ENCODE results near the gene ZNF778. TPM values are rescaled to one million over a fixed set of nuclear protein-coding genes. Genes with fewer than 3 reads are reported as not detected.

Gene ZNF778
- total RNA-seq, 2 experiments from 2014 or later: 6.6 to 6.8 TPM

- ChIA-PET CTCF (no interaction called here), POLR2A (no interaction called here)
- Mint-ChIP-seq H3K9me3 (no peaks in the 10 kb centered on the region), H3K4me1 (no peaks in the 10 kb centered on the region), H3K27me3 (no peaks in the 10 kb centered on the region), H3K36me3 (ENCODE audit: low read depth) (peaks cover 46% of the 10 kb centered on the region), H3K4me3 (no peak overlapping the region), H3K27ac (no peak overlapping the region)
- no peak for DNase-seq
These were observed 51.1 kb downstream of the ZNF778 start for GRCh38 chr16:89268585-89268984.

GRCh38 chr16:89268987-89269735, 51.7 kb downstream of the ZNF778 start:
- ChIA-PET CTCF (no interaction called here), POLR2A (no interaction called here)
- H3K36me3 Mint-ChIP-seq (ENCODE audit: low read depth): peaks cover 52% of the 10 kb centered on the region
- H3K27ac Mint-ChIP-seq: no peak overlapping the region
- no peaks in the 10 kb centered on the region for H3K4me1 Mint-ChIP-seq
- no peak for DNase-seq
- H3K27me3 Mint-ChIP-seq: no peaks in the 10 kb centered on the region
- H3K9me3 Mint-ChIP-seq: no peaks in the 10 kb centered on the region
- H3K4me3 Mint-ChIP-seq: no peak overlapping the region

DNA sequence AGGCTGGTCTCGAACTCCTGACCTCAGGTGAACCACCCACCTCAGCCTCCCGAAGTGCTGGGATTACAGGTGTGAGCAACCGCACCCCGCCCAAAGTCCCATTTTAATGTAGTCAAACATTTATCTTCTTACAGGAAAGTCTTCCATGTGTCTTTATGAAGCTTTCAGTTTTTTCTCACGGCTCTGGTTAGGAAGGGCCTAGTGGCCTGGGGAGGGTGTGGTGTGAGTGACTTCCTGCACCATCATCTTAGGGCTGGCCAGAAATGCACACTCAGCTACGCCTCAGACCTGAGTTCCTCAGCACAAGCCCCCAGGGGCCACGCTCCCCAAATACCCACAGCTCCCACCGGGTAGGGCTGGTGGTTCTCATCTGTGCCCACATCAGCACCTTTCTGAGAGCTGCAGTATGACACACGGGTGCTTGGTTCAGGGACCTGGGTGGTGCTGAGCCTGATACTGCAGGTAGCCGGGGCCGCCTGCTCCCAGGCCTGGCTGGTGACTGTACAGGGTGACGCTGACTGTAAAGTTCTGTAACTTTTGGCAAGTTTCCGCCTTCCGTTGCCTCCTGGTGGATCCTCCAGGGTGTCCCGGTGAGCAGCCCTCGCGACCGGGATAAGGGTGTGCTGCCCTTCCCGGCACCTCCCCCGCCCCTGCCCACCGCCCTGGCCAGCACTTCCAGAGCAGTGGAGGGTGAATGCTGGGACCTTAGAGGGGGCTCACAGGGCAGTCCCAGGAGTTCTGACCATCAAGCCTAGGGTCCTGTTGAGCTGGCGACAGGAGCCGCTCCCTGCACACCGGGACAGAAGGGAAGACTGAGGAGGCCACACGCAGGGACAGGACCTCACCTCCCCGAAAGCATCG, 52.5 kb downstream of the ZNF778 start:
- Mint-ChIP-seq H3K9me3 (no peaks in the 10 kb centered on the region), H3K27ac (no peak overlapping the region), H3K4me1 (no peaks in the 10 kb centered on the region), H3K27me3 (no peaks in the 10 kb centered on the region), H3K36me3 (ENCODE audit: low read depth) (peaks cover 56% of the 10 kb centered on the region), H3K4me3 (no peak overlapping the region)
- POLR2A ChIA-PET: no interaction called here
- CTCF ChIA-PET: no interaction called here
- DNase-seq: no peak

- CTCF ChIA-PET: interaction anchor here (1.4 kb wide), 1 partner anchor 238 kb away, joined by 3 read pairs; the partner anchor contains the start of gene SPG7
These were observed 53.3 kb downstream of the ZNF778 start for GRCh38 chr16:89270666-89271345.

GRCh38 chr16:89272631-89273030, 55.1 kb downstream of the ZNF778 start:
- ChIA-PET CTCF (interaction anchor here (0.6 to 1.0 kb wide), 3 partner anchors 16 to 119 kb away, joined by 3 read pairs; no protein-coding TSS in a partner anchor), POLR2A (interaction anchor here (1.2 kb wide), 1 partner anchor 32 kb away, joined by 3 read pairs; no protein-coding TSS in a partner anchor)
- no peaks in the 10 kb centered on the region for H3K27me3 Mint-ChIP-seq
- no peaks in the 10 kb centered on the region for H3K9me3 Mint-ChIP-seq
- H3K36me3 Mint-ChIP-seq (ENCODE audit: low read depth): peaks cover 59% of the 10 kb centered on the region
- DNase-seq: no peak
- no peak overlapping the region for H3K27ac Mint-ChIP-seq
- no peaks in the 10 kb centered on the region for H3K4me1 Mint-ChIP-seq
- no peak overlapping the region for H3K4me3 Mint-ChIP-seq

More at GRCh38 chr16:89270666-89271345, 53.3 kb downstream of the ZNF778 start:
- H3K4me1 Mint-ChIP-seq: no peaks in the 10 kb centered on the region
- POLR2A ChIA-PET: no interaction called here
- no peak overlapping the region for H3K27ac Mint-ChIP-seq
- no peak overlapping the region for H3K4me3 Mint-ChIP-seq
- H3K36me3 Mint-ChIP-seq (ENCODE audit: low read depth): peaks cover 60% of the 10 kb centered on the region
- H3K9me3 Mint-ChIP-seq: no peaks in the 10 kb centered on the region
- no peaks in the 10 kb centered on the region for H3K27me3 Mint-ChIP-seq
- DNase-seq: no peak

- peaks cover 67% of the 10 kb centered on the region for H3K36me3 Mint-ChIP-seq (ENCODE audit: low read depth)
- no peak overlapping the region for H3K4me3 Mint-ChIP-seq
- ChIA-PET CTCF (no interaction called here), POLR2A (no interaction called here)
- no peak overlapping the region for H3K27ac Mint-ChIP-seq
- H3K9me3 Mint-ChIP-seq: no peaks in the 10 kb centered on the region
- DNase-seq: no peak
- no peaks in the 10 kb centered on the region for H3K27me3 Mint-ChIP-seq
- no peaks in the 10 kb centered on the region for H3K4me1 Mint-ChIP-seq
These were observed 56.4 kb downstream of the ZNF778 start for GRCh38 chr16:89273741-89274472.

DNA sequence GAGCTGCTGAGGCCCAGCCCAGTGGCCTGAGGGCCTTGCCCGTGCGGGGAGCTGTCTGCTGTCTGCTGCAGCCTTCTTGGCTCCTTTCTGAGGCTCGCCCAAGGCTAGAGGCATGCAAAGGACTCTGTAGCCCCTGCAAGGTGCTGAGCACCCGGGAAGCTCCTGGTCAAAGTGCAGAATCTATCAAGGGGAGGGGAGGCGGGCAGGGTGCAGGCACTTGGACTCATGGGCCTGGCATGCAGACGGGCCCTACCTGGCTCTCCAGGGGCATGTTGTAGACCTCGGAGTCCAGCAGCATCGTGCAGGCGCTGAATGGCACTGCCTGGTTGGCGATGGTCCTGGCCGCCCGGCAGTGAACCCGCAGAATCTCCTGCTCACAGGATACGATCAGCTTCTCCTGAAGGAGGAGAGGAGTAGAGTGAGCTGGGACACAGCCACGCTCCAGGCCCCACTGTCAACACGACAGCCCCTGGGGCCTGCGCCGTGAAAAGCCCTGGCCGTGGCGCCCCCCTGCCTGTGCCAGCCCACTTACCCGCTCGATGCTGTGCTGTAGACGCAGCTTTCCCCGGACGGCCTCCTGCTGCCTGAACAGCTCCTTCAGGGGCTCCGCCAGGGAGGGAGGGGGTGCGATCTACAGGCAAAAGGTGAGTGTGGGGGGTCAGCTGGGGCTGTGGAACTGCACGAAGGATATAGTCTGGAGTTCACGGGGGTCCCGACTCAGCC, 57.2 kb downstream of the ZNF778 start:
- no peak overlapping the region for H3K27ac Mint-ChIP-seq

DNA sequence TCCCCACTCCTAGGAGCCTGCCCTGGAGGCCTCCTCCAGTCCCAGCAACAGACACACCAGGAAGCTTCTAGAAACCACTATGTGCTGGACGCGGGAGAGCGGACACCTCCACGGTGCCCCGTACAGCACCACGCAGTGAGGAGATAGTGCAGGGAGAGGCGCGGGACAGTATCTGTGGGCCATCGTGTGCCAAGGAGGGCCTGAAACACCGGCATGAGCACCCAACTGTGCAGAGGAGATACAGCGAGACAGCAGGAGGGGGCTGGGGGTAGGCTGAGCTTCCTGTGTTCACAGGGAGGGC, 57.7 kb downstream of the ZNF778 start:
- H3K27ac Mint-ChIP-seq: no peak overlapping the region
- ChIA-PET CTCF (interaction anchor here (1.6 kb wide), 1 partner anchor 14 kb away, joined by 3 read pairs; no protein-coding TSS in a partner anchor), POLR2A (no interaction called here)
- no peak overlapping the region for H3K4me3 Mint-ChIP-seq
- H3K4me1 Mint-ChIP-seq: no peaks in the 10 kb centered on the region
- no peaks in the 10 kb centered on the region for H3K27me3 Mint-ChIP-seq
- peaks cover 58% of the 10 kb centered on the region for H3K36me3 Mint-ChIP-seq (ENCODE audit: low read depth)
- DNase-seq: no peak
- H3K9me3 Mint-ChIP-seq: no peaks in the 10 kb centered on the region

More for the DNA sequence above, 57.2 kb downstream of the ZNF778 start:
- Mint-ChIP-seq H3K4me3 (no peak overlapping the region), H3K36me3 (ENCODE audit: low read depth) (peaks cover 60% of the 10 kb centered on the region), H3K4me1 (no peaks in the 10 kb centered on the region), H3K9me3 (no peaks in the 10 kb centered on the region), H3K27me3 (no peaks in the 10 kb centered on the region)
- ChIA-PET CTCF (interaction anchor here (1.6 kb wide), 1 partner anchor 14 kb away, joined by 3 read pairs; no protein-coding TSS in a partner anchor), POLR2A (no interaction called here)
- no peak for DNase-seq

- POLR2A ChIA-PET: no interaction called here
- CTCF ChIA-PET: interaction anchor here (1.6 kb wide), 1 partner anchor 13 kb away, joined by 3 read pairs; no protein-coding TSS in a partner anchor
These were observed 58.6 kb downstream of the ZNF778 start for GRCh38 chr16:89275837-89276720.

GRCh38 chr16:89277049-89277448, 59.5 kb downstream of the ZNF778 start:
- H3K27ac Mint-ChIP-seq: no peak overlapping the region
- ChIA-PET CTCF (no interaction called here), POLR2A (no interaction called here)
- no peaks in the 10 kb centered on the region for H3K4me1 Mint-ChIP-seq
- no peaks in the 10 kb centered on the region for H3K9me3 Mint-ChIP-seq
- DNase-seq: no peak
- H3K36me3 Mint-ChIP-seq (ENCODE audit: low read depth): peaks cover 53% of the 10 kb centered on the region
- no peaks in the 10 kb centered on the region for H3K27me3 Mint-ChIP-seq
- H3K4me3 Mint-ChIP-seq: no peak overlapping the region

More at GRCh38 chr16:89275837-89276720, 58.6 kb downstream of the ZNF778 start:
- no peak overlapping the region for H3K4me3 Mint-ChIP-seq
- H3K9me3 Mint-ChIP-seq: no peaks in the 10 kb centered on the region
- no peak for DNase-seq
- no peaks in the 10 kb centered on the region for H3K27me3 Mint-ChIP-seq
- H3K27ac Mint-ChIP-seq: no peak overlapping the region
- H3K36me3 Mint-ChIP-seq (ENCODE audit: low read depth): peaks cover 58% of the 10 kb centered on the region
- H3K4me1 Mint-ChIP-seq: no peaks in the 10 kb centered on the region

DNA sequence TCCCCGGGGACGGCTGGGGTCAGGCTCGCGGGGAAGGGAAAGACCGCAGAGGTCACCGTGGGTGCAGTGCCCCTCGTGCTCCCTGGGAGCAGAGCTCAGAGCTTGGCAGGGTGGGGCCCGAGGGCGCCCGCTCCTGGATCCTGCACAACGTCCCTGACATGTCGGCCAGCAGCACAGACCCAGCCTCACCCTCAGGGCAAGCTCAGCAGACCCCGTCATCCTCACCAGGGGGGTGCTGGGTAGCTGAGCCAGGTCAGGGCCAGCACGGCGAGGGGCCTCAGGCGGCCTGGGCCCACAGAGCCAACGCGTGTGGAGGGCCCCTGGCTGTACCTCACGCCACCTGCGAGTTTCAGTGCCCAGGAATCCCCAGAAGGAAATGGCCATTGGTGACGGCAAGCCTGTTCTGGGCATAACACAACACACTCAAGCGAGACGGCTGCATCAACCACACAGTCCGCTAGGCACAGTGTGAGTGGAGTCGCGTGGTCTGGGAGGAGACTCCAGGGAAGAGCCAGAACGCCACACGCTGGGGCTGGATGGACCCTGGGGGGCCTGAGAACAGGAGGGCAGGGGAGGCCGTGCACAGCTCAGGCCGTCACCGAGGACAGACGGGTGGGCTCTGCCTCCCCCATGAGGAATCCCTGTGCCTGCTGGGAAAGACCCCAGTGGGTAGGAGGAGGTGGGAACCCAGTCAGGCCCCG, 60.3 kb downstream of the ZNF778 start:
- H3K4me1 Mint-ChIP-seq: no peaks in the 10 kb centered on the region
- peaks cover 48% of the 10 kb centered on the region for H3K36me3 Mint-ChIP-seq (ENCODE audit: low read depth)
- DNase-seq: no peak
- CTCF ChIA-PET: interaction anchor here (0.6 kb wide), 1 partner anchor 105 kb away, joined by 3 read pairs; no protein-coding TSS in a partner anchor
- no peak overlapping the region for H3K4me3 Mint-ChIP-seq
- no peak overlapping the region for H3K27ac Mint-ChIP-seq
- no peaks in the 10 kb centered on the region for H3K27me3 Mint-ChIP-seq
- POLR2A ChIA-PET: interaction anchor here (0.6 kb wide), 1 partner anchor 25 kb away, joined by 3 read pairs; no protein-coding TSS in a partner anchor
- no peaks in the 10 kb centered on the region for H3K9me3 Mint-ChIP-seq
